NB4 (cell line): Measurements from ENCODE around the gene APOBEC3C.
"Not testable (repeated sequence)": the region's sequence is repeated elsewhere in the genome, so short reads cannot be mapped to it uniquely, and the experiment has no call there.

Experiments used
- DNase-seq: peaks from one replicate; pipeline ENCODE4 v3.0.0; 2010; ENCODE audit warnings: low read depth
- H3K4me3 ChIP-seq: one replicate; pipeline ENCODE4 v1.5.1; 2011; ENCODE audit warnings: mild to moderate bottlenecking, low read depth, low read length, moderate library complexity
- MAX ChIP-seq: IDR thresholded peaks from 2 replicates; pipeline ENCODE4 v1.6.1; 2011; ENCODE audit warnings: low read depth, low read length
- MYC ChIP-seq: IDR thresholded peaks from 2 replicates; pipeline ENCODE4 v1.6.1; 2011; ENCODE audit warnings: low read depth, low read length
- POLR2A ChIP-seq: IDR thresholded peaks from 2 replicates; pipeline ENCODE4 v1.6.1; 2011; ENCODE audit warnings: mild to moderate bottlenecking; ENCODE audit not compliant: insufficient read length; ENCODE audit errors: extremely low read depth
- TF ChIP-seq, protein P1 (sequence below): IDR thresholded peaks from one replicate; pipeline ENCODE4 v1.5.1; 2012; ENCODE audit warnings: low read depth, low read length

APOBEC3C gene

GRCh38 chr22:39029227-39029626, 15.2 kb downstream of the APOBEC3C start:
- no peak for TF ChIP-seq MAX
- no peak for TF ChIP-seq MYC
- TF ChIP-seq, protein P1, sequence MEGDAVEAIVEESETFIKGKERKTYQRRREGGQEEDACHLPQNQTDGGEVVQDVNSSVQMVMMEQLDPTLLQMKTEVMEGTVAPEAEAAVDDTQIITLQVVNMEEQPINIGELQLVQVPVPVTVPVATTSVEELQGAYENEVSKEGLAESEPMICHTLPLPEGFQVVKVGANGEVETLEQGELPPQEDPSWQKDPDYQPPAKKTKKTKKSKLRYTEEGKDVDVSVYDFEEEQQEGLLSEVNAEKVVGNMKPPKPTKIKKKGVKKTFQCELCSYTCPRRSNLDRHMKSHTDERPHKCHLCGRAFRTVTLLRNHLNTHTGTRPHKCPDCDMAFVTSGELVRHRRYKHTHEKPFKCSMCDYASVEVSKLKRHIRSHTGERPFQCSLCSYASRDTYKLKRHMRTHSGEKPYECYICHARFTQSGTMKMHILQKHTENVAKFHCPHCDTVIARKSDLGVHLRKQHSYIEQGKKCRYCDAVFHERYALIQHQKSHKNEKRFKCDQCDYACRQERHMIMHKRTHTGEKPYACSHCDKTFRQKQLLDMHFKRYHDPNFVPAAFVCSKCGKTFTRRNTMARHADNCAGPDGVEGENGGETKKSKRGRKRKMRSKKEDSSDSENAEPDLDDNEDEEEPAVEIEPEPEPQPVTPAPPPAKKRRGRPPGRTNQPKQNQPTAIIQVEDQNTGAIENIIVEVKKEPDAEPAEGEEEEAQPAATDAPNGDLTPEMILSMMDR = no peak
- H3K4me3 ChIP-seq = no peak overlapping the region
- DNase-seq = no peak

DNA sequence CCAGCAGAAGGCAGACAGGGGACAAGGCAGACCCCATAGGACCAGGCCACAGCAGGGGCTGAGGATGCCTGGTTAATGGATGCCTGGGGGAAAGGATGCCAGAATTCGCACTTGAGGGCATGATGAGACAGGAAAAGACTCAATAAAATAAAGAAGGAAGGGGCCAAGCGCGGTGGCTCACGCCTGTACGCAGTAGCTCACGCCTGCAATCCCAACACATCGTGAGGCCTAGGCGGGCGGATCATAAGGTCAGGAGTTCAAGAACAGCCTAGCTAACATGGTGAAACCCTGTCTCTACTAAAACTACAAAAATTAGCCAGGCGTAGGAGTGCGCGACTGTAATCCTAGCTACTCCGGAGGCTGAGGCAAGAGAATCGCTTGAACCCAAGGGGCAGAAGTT, 16.6 kb downstream of the APOBEC3C start:
- no peak for DNase-seq
- no peak for TF ChIP-seq MYC
- no peak for TF ChIP-seq MAX
- no peak for TF ChIP-seq POLR2A
- TF ChIP-seq, protein P1 = no peak
- no peak overlapping the region for H3K4me3 ChIP-seq

DNA sequence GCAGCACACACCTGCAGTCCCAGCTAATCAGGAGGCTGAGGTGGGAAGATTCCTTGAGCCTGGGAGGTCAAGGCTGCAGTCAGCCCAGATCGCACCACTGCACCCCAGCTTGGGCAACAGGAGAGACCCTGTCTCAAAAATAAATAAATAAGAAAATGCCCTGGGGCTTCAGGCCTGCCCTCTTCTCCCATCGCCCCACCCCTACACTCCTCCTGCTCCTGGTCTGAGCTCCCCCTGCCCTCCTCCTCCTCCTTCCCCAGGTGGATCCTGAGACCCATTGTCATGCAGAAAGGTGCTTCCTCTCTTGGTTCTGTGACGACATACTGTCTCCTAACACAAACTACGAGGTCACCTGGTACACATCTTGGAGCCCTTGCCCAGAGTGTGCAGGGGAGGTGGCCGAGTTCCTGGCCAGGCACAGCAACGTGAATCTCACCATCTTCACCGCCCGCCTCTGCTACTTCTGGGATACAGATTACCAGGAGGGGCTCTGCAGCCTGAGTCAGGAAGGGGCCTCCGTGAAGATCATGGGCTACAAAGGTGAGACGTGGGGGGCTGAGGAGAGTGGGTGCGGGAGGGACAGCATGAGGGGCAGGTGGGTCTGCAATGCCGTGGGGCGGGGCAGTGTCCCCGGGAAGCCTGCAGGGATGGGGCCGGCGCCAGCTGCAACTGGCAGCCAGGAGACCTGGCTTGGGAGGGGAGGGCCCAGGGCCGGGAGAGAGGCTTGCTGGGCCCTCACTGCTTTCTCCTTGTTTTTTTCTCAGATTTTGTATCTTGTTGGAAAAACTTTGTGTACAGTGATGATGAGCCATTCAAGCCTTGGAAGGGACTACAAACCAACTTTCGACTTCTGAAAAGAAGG, 17.6 kb downstream of the APOBEC3C start:
- H3K4me3 ChIP-seq, DNase-seq: not testable (repeated sequence)

DNA sequence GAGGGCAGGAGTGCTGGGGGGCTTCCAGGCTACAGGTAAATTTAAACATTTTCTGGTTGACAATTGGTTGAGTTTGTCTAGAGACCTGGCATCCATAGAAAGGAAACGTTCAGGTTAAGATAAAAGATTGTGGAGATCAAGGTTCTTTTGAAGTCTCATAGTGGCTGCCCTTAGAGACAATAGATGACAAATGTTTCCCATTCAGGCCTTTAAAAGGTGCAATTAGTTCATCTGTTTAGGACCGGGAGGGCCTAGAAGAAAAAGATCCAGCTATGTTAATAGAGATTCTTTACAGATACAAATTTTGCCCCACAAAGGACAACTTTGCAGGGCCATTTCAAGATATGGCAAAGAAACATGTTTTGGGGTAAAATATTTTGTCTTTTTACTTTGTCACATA, 23.0 kb downstream of the APOBEC3C start:
- DNase-seq, H3K4me3 ChIP-seq: not testable (repeated sequence)

- no peak for DNase-seq
- no peak overlapping the region for H3K4me3 ChIP-seq
- TF ChIP-seq MAX = no peak
- TF ChIP-seq, protein P1 = no peak
- TF ChIP-seq MYC = no peak
- TF ChIP-seq POLR2A = no peak
Measured at GRCh38 chr22:39039306-39040126, 25.5 kb downstream of the APOBEC3C start.

GRCh38 chr22:39040155-39040537, 26.1 kb downstream of the APOBEC3C start:
- H3K4me3 ChIP-seq = not testable (repeated sequence)

DNA sequence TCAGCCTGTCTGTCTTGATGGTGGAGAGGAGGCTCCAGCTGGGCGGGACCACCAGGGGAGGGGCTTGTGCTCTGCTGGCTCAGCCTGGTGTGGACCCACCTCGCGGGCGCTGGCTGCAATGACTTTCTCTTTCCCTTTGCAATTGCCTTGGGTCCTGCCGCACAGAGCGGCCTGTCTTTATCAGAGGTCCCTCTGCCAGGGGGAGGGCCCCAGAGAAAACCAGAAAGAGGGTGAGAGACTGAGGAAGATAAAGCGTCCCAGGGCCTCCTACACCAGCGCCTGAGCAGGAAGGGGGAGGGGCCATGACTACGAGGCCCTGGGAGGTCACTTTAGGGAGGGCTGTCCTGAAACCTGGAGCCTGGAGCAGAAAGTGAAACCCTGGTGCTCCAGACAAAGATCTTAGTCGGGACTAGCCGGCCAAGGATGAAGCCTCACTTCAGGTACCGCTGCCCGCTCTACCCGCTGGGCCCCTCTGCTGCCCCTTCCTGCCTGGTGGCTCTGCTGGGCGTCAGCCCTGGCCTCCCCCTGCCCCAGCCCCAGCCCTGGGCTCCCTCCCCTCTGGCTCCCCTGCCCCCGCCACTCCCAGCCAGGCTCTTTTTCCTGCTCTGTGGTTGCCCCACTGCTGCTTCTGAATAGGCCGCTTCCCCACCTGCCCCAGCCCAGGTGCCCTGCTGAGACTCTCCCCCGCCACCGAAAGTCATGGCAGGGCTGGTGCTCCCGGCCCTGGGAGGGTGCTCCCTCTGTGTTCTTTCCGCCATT, 26.7 kb downstream of the APOBEC3C start, which contains the start of gene APOBEC3F:
APOBEC3F (plus strand) TSS at position 327 of the 759 bp plus-strand sequence; CDS start at position 424, 97 bp downstream.
- peak; percentile 59 for DNase-seq

More at GRCh38 chr22:39040155-39040537, 26.1 kb downstream of the APOBEC3C start:
- not testable (repeated sequence) for DNase-seq

More for the DNA sequence above, 26.7 kb downstream of the APOBEC3C start, which contains the start of gene APOBEC3F:
- peak within 1 kb of the TSS; percentile 65 for H3K4me3 ChIP-seq
